HepG2 (cell line): ENCODE measurements around the gene DCST2. TPM values are rescaled to one million over a fixed set of nuclear protein-coding genes. Genes with fewer than 3 reads are reported as not detected.

ENCODE experiments used
- ASH2L ChIP-seq: fragments of 300-600, 200-600 bp; sonication (generic); IDR thresholded peaks from 2 replicates; pipeline ENCODE4 v1.7.0; 2017; ENCODE audit warnings: low read depth, mild to moderate bottlenecking, moderate library complexity, mixed read lengths, low read length; ENCODE audit not compliant: insufficient read length
- CHCHD3 ChIP-seq: sonication (generic); formaldehyde crosslinking; IDR thresholded peaks from 2 replicates; pipeline ENCODE4 v1.8.0; 2022; ENCODE audit warnings: mild to moderate bottlenecking, missing genetic modification reagents, moderate library complexity
- CHD4 ChIP-seq: fragments of 200-600 bp; sonication (generic); IDR thresholded peaks from 2 replicates; pipeline ENCODE4 v1.7.0; 2017; ENCODE audit warnings: mild to moderate bottlenecking, low read length, borderline replicate concordance
- FIP1L1 ChIP-seq: fragments of 200-400 bp; formaldehyde crosslinking; IDR thresholded peaks from 2 replicates; pipeline ENCODE4 v1.6.1; 2018; ENCODE audit warnings: low read depth, mild to moderate bottlenecking, low read length, moderate library complexity, borderline replicate concordance; ENCODE audit not compliant: insufficient read depth
- GATAD2A ChIP-seq: IDR thresholded peaks from 2 replicates; pipeline ENCODE4 v1.6.1; 2016
- JUND ChIP-seq: sonication (generic); formaldehyde crosslinking; IDR thresholded peaks from 2 replicates; pipeline ENCODE4 v1.8.0; 2022; ENCODE audit warnings: mild to moderate bottlenecking, missing genetic modification reagents
- KDM3A ChIP-seq: IDR thresholded peaks from 2 replicates; pipeline ENCODE4 v1.6.1; 2018; ENCODE audit warnings: low read depth, missing compliant biosample characterization
- MED1 ChIP-seq: sonication (generic); formaldehyde crosslinking; IDR thresholded peaks from 2 replicates; pipeline ENCODE4 v1.4.0; 2020; ENCODE audit warnings: missing genetic modification reagents
- NCOR1 ChIP-seq: fragments of 200-600 bp; sonication (generic); IDR thresholded peaks from 2 replicates; pipeline ENCODE4 v1.7.0; 2017; ENCODE audit warnings: antibody characterized with exemption, low read length, borderline replicate concordance
- NFIB ChIP-seq: sonication (generic); formaldehyde crosslinking; IDR thresholded peaks from 2 replicates; pipeline ENCODE4 v1.9.0; 2021; ENCODE audit warnings: missing genetic modification reagents, mild to moderate bottlenecking, borderline replicate concordance
- NR2F6 ChIP-seq, 2 experiments: IDR thresholded peaks; 2 replicates each; pipeline ENCODE4 v1.6.1; 2016; ENCODE audit warnings: antibody characterized with exemption in 1 of 2, mild to moderate bottlenecking in 1 of 2
- RNF219 ChIP-seq: sonication (generic); formaldehyde crosslinking; IDR thresholded peaks from 2 replicates; pipeline ENCODE4 v1.5.0; 2020; ENCODE audit warnings: mild to moderate bottlenecking, missing genetic modification reagents
- SNAI1 ChIP-seq: sonication (generic); formaldehyde crosslinking; IDR thresholded peaks from 2 replicates; pipeline ENCODE4 v1.5.0; 2020; ENCODE audit warnings: mild to moderate bottlenecking, missing genetic modification reagents, borderline replicate concordance
- SOX5 ChIP-seq: IDR thresholded peaks from 2 replicates; pipeline ENCODE4 v1.6.1; 2016; ENCODE audit warnings: borderline replicate concordance
- SSRP1 ChIP-seq: IDR thresholded peaks from 2 replicates; pipeline ENCODE4 v1.6.1; 2016; ENCODE audit warnings: control low read depth
- TGIF2 ChIP-seq: IDR thresholded peaks from 2 replicates; pipeline ENCODE4 v1.6.1; 2016; ENCODE audit warnings: control low read depth, missing compliant biosample characterization
- ZBTB3 ChIP-seq: sonication (generic); formaldehyde crosslinking; IDR thresholded peaks from 2 replicates; pipeline ENCODE4 v1.4.0; 2020; ENCODE audit warnings: low read depth, mild to moderate bottlenecking, moderate library complexity, missing genetic modification reagents, borderline replicate concordance
- ZFAT ChIP-seq: sonication (generic); formaldehyde crosslinking; conservative IDR thresholded peaks from 2 replicates; pipeline ENCODE4 v1.8.1; 2023; ENCODE audit warnings: missing genetic modification reagents, inconsistent platforms
- ZFX ChIP-seq: sonication (generic); formaldehyde crosslinking; IDR thresholded peaks from 2 replicates; pipeline ENCODE4 v1.4.0; 2020; ENCODE audit warnings: mild to moderate bottlenecking, low read depth, missing genetic modification reagents, moderate library complexity
- ZNF136 ChIP-seq: sonication (generic); formaldehyde crosslinking; IDR thresholded peaks from 2 replicates; pipeline ENCODE4 v1.8.1; 2022; ENCODE audit warnings: low read depth, mild to moderate bottlenecking, moderate library complexity, missing genetic modification reagents
- ZNF337 ChIP-seq: sonication (generic); formaldehyde crosslinking; IDR thresholded peaks from 2 replicates; pipeline ENCODE4 v1.5.1; 2020; ENCODE audit warnings: missing genetic modification reagents, low read depth, mild to moderate bottlenecking, borderline replicate concordance
- ZNF446 ChIP-seq: sonication (generic); formaldehyde crosslinking; IDR thresholded peaks from 2 replicates; pipeline ENCODE4 v1.5.0; 2020; ENCODE audit warnings: mild to moderate bottlenecking, missing genetic modification reagents
- ZNF468 ChIP-seq: sonication (generic); formaldehyde crosslinking; IDR thresholded peaks from 2 replicates; pipeline ENCODE4 v1.8.0; 2022; ENCODE audit warnings: mild to moderate bottlenecking, moderate library complexity, missing genetic modification reagents
- ZNF543 ChIP-seq: sonication (generic); formaldehyde crosslinking; IDR thresholded peaks from 2 replicates; pipeline ENCODE4 v1.4.0; 2020; ENCODE audit warnings: mild to moderate bottlenecking, missing genetic modification reagents
- ZNF672 ChIP-seq: sonication (generic); formaldehyde crosslinking; IDR thresholded peaks from 2 replicates; pipeline ENCODE4 v1.8.1; 2022; ENCODE audit warnings: missing genetic modification reagents
- ZNF766 ChIP-seq: sonication (generic); formaldehyde crosslinking; IDR thresholded peaks from 2 replicates; pipeline ENCODE4 v1.5.0; 2020; ENCODE audit warnings: missing genetic modification reagents, borderline replicate concordance
- ZNF788 ChIP-seq: sonication (generic); formaldehyde crosslinking; IDR thresholded peaks from 2 replicates; pipeline ENCODE4 v1.5.0; 2020; ENCODE audit warnings: mild to moderate bottlenecking, missing genetic modification reagents, borderline replicate concordance
- polyA plus RNA-seq, 8 experiments: library from polyadenylated mRNA; depleted of rRNA in 3 of 8; stranded (reverse) in 7 of 8; unstranded in 1 of 8; fragments of >200 nt; fragmentation: Illumina TruSeq in 4 of 8; extraction: Trizol in 4 of 8; gene quantifications; 2 replicates each; pipeline versions ENCODE4 v1.2.1 to v1.2.3, GENCODE V29; 2011 to 2016; ENCODE audit warnings: low read depth in 4 of 8, missing spikeins in 1 of 8, mixed read lengths in 1 of 8; ENCODE audit not compliant: insufficient read depth in 1 of 8
- total RNA-seq, 5 experiments: library from RNA; depleted of rRNA; stranded (reverse); fragments of >200 nt; fragmentation: Illumina TruSeq; extraction: Trizol; gene quantifications; 2 replicates each; pipeline ENCODE4 v1.2.3, GENCODE V29; 2016; ENCODE audit warnings: low read depth in 1 of 5
- TF ChIP-seq, protein P1 (sequence below), 2 experiments: sonication (generic) in 1 of 2; formaldehyde crosslinking in 1 of 2; IDR thresholded peaks; 2 replicates each; pipeline versions ENCODE4 v1.4.0 to v1.6.1; 2018 to 2020; ENCODE audit warnings: missing genetic modification reagents in 2 of 2, borderline replicate concordance in 1 of 2, low read depth in 1 of 2, mild to moderate bottlenecking in 1 of 2, missing biosample characterization in 1 of 2
- TF ChIP-seq, protein P2 (sequence below): sonication (generic); formaldehyde crosslinking; IDR thresholded peaks from 2 replicates; pipeline ENCODE4 v1.5.0; 2020; ENCODE audit warnings: missing genetic modification reagents

DCST2 gene
- total and polyA plus RNA-seq, 2 of the 13 experiments (the other 11 are each of a cell fraction or from before 2014, with no cell fraction given): 0.74 TPM; not detected in 1

DNA sequence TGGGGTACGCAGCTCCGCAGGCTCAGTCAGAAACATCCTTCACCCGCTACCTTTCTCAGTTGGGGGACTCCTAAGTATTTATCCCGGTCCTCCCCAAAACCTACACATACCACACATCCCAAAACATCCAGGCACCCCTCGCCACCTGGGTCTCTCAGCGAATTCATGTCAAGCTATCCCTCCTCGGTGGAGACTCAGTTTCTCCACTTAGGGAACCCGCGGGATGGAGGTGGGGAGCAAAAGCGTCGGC lies 32.2 kb downstream of the DCST2 start (continued):
- TF ChIP-seq, protein P1, sequence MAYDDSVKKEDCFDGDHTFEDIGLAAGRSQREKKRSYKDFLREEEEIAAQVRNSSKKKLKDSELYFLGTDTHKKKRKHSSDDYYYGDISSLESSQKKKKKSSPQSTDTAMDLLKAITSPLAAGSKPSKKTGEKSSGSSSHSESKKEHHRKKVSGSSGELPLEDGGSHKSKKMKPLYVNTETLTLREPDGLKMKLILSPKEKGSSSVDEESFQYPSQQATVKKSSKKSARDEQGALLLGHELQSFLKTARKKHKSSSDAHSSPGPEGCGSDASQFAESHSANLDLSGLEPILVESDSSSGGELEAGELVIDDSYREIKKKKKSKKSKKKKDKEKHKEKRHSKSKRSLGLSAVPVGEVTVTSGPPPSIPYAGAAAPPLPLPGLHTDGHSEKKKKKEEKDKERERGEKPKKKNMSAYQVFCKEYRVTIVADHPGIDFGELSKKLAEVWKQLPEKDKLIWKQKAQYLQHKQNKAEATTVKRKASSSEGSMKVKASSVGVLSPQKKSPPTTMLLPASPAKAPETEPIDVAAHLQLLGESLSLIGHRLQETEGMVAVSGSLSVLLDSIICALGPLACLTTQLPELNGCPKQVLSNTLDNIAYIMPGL (CRISPR knock-in tag; IDR thresholded peaks at IDR 0.05; ENCODE audit: borderline replicate concordance in 1 of 2, low read depth in 1 of 2): peak in 1 of 2 experiments; percentile 3; a peak in 1 of 4 replicates
- TF ChIP-seq ZNF543 (CRISPR knock-in tag) (no peak), ZNF136 (0 out of 2 replicates have a peak, but pooled peaks have one; percentile 3), NFIB (CRISPR knock-in tag) (no peak), ZNF468 (CRISPR knock-in tag) (no peak), JUND (CRISPR knock-in tag) (no peak), ZNF672 (peak; percentile 23; the same call in 1 of the 2 replicates), SNAI1 (no peak), KDM3A (CRISPR knock-in tag) (no peak), RNF219 (no peak), ZBTB3 (CRISPR knock-in tag) (no peak), ZNF337 (CRISPR knock-in tag) (no peak), TGIF2 (CRISPR knock-in tag) (0 out of 2 replicates have a peak, but pooled peaks have one; percentile 3), CHCHD3 (CRISPR knock-in tag) (no peak), NCOR1 (no peak), CHD4 (peak; percentile 85; the same call in 1 of the 2 replicates), ZNF766 (CRISPR knock-in tag) (0 out of 2 replicates have a peak, but pooled peaks have one; percentile 19), MED1 (CRISPR knock-in tag) (no peak), ZNF446 (CRISPR knock-in tag) (no peak), FIP1L1 (no peak), NR2F6 (IDR thresholded peaks at IDR 0.05) (no peak), NR2F6 (CRISPR knock-in tag; IDR thresholded peaks at IDR 0.05) (no peak), ZFAT (CRISPR knock-in tag) (no peak), SSRP1 (CRISPR knock-in tag) (no peak), GATAD2A (CRISPR knock-in tag) (no peak), SOX5 (CRISPR knock-in tag) (no peak), ZFX (CRISPR knock-in tag) (0 out of 2 replicates have a peak, but pooled peaks have one; percentile 7), ASH2L (peak; percentile 52), ZNF788 (CRISPR knock-in tag) (no peak)
- TF ChIP-seq, protein P2, sequence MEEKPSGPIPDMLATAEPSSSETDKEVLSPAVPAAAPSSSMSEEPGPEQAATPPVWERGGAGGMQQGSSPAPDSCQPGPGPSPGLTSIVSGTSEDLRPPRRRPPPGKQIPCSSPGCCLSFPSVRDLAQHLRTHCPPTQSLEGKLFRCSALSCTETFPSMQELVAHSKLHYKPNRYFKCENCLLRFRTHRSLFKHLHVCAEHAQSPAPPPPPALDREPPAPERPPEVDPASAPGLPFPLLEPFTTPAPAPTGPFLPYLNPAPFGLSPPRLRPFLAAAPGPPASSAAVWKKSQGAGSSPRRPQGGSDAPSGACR (CRISPR knock-in tag): no peak
